WTC11 (cell line): Measurements from ENCODE around the gene C1orf185. TPM values are rescaled to one million over a fixed set of nuclear protein-coding genes. Genes with fewer than 3 reads are reported as not detected.
"Not testable (repeated sequence)": the region's sequence is repeated elsewhere in the genome, so short reads cannot be mapped to it uniquely, and the experiment has no call there.

Experiments
- ATAC-seq: fragments of 200-7000 bp; cut with Tn5 transposase; 2 replicates; pipeline ENCODE4 v1.10.0; 2021; ENCODE audit warnings: mild to moderate bottlenecking, moderate library complexity
- CTCF ChIA-PET: fragments of 300-600 bp; sonication (Branson Sonifier 250); formaldehyde crosslinking; loops from one replicate; lab custom pipeline; 2021; ENCODE audit warnings: antibody characterized with exemption; lab: Charles Lee
- POLR2A ChIA-PET: fragments of 350-600 bp; sonication (Branson Sonifier 250); formaldehyde crosslinking; loops from one replicate; lab custom pipeline; 2021; ENCODE audit warnings: antibody characterized with exemption; lab: Charles Lee
- DNase-seq: peaks from one replicate; pipeline ENCODE4 v3.0.0; 2021; ENCODE audit warnings: low spot score
- H3K27ac Mint-ChIP-seq: 2 replicates; pipeline ENCODE4 v1.8.0; 2021; ENCODE audit warnings: mixed read lengths
- H3K27me3 Mint-ChIP-seq: 2 replicates; pipeline ENCODE4 v1.8.0; 2021; ENCODE audit warnings: low read depth, mild to moderate bottlenecking, moderate library complexity, mixed read lengths
- H3K36me3 Mint-ChIP-seq: 2 replicates; pipeline ENCODE4 v1.8.0; 2021; ENCODE audit warnings: mixed read lengths
- H3K4me1 Mint-ChIP-seq: 2 replicates; pipeline ENCODE4 v1.8.0; 2022; ENCODE audit warnings: mixed read lengths
- H3K4me3 Mint-ChIP-seq: 2 replicates; pipeline ENCODE4 v1.8.0; 2021; ENCODE audit warnings: mild to moderate bottlenecking, moderate library complexity, mixed read lengths
- H3K9me3 Mint-ChIP-seq: 2 replicates; pipeline ENCODE4 v1.8.0; 2021; ENCODE audit warnings: mixed read lengths
- ARID4B ChIP-seq: sonication (generic); formaldehyde crosslinking; IDR thresholded peaks from 2 replicates; pipeline ENCODE4 v1.8.0; 2023; ENCODE audit warnings: missing genetic modification reagents, mild to moderate bottlenecking, borderline replicate concordance
- ATF1 ChIP-seq: sonication (generic); formaldehyde crosslinking; IDR thresholded peaks from 2 replicates; pipeline ENCODE4 v1.8.1; 2023; ENCODE audit warnings: mild to moderate bottlenecking, moderate library complexity, missing genetic modification reagents
- CREM ChIP-seq: sonication (generic); formaldehyde crosslinking; IDR thresholded peaks from 2 replicates; pipeline ENCODE4 v1.8.1; 2022; ENCODE audit warnings: mild to moderate bottlenecking, missing genetic modification reagents, moderate library complexity
- CTCF ChIP-seq: fragments of 200-600 bp; IDR thresholded peaks from 2 replicates; pipeline ENCODE4 v1.8.0; 2022; ENCODE audit warnings: antibody characterized with exemption
- E2F4 ChIP-seq: sonication (generic); formaldehyde crosslinking; IDR thresholded peaks from 2 replicates; pipeline ENCODE4 v1.8.1; 2022; ENCODE audit warnings: low read depth, mild to moderate bottlenecking, moderate library complexity, missing genetic modification reagents, borderline replicate concordance
- E2F5 ChIP-seq: sonication (generic); formaldehyde crosslinking; IDR thresholded peaks from 2 replicates; pipeline ENCODE4 v1.8.1; 2022; ENCODE audit warnings: mild to moderate bottlenecking, moderate library complexity, missing genetic modification reagents
- FOXK1 ChIP-seq: sonication (generic); formaldehyde crosslinking; IDR thresholded peaks from 2 replicates; pipeline ENCODE4 v1.8.0; 2022; ENCODE audit warnings: mild to moderate bottlenecking, moderate library complexity, missing genetic modification reagents
- IRF1 ChIP-seq: sonication (generic); formaldehyde crosslinking; IDR thresholded peaks from 2 replicates; pipeline ENCODE4 v1.8.0; 2023; ENCODE audit warnings: missing genetic modification reagents
- JAZF1 ChIP-seq: fragments of 250-450 bp; sonication (Bioruptor Pico); IDR thresholded peaks from 2 replicates; pipeline ENCODE4 v1.9.0; 2021; ENCODE audit warnings: moderate library complexity, mild to moderate bottlenecking, inconsistent platforms
- PREB ChIP-seq: sonication (generic); formaldehyde crosslinking; IDR thresholded peaks from 2 replicates; pipeline ENCODE4 v1.8.1; 2022; ENCODE audit warnings: mild to moderate bottlenecking, missing genetic modification reagents, moderate library complexity, borderline replicate concordance
- TCF7 ChIP-seq: sonication (generic); formaldehyde crosslinking; IDR thresholded peaks from 2 replicates; pipeline ENCODE4 v1.8.0; 2022; ENCODE audit warnings: mild to moderate bottlenecking, low read depth, missing genetic modification reagents, moderate library complexity
- ZMAT4 ChIP-seq: fragments of 250-450 bp; sonication (Bioruptor Pico); IDR thresholded peaks from 2 replicates; pipeline ENCODE4 v1.9.0; 2021; ENCODE audit warnings: mild to moderate bottlenecking
- ZNF532 ChIP-seq: fragments of 250-450 bp; sonication (Bioruptor Pico); IDR thresholded peaks from 2 replicates; pipeline ENCODE4 v1.9.0; 2021; ENCODE audit warnings: mild to moderate bottlenecking, borderline replicate concordance
- total RNA-seq: library from RNA; stranded (reverse); gene quantifications from 3 replicates; pipeline ENCODE4 v1.2.3, GENCODE V29; 2021

Gene C1orf185
- total RNA-seq, 1 experiment from 2014 or later = not detected

GRCh38 chr1:51157395-51157794 lies 55.4 kb downstream of the C1orf185 start:
- Mint-ChIP-seq H3K36me3 (peaks cover 5% of the 10 kb centered on the region), H3K4me1 (no peaks in the 10 kb centered on the region)
- no peak for ATAC-seq

GRCh38 chr1:51158263-51158662 lies 56.2 kb downstream of the C1orf185 start:
- Mint-ChIP-seq H3K27me3 (no peaks in the 10 kb centered on the region; the same call in none of the 2 replicates), H3K27ac (no peak overlapping the region), H3K4me3 (no peak overlapping the region), H3K36me3 (peaks cover 5% of the 10 kb centered on the region), H3K4me1 (no peaks in the 10 kb centered on the region), H3K9me3 (peaks cover 23% of the 10 kb centered on the region)
- ChIA-PET POLR2A (no interaction called here), CTCF (no interaction called here)
- DNase-seq (no peak), ATAC-seq (no peak)
- TF ChIP-seq IRF1 (no peak), CREM (CRISPR knock-in tag) (no peak)

More at GRCh38 chr1:51157395-51157794, 55.4 kb downstream of the C1orf185 start:
- DNase-seq = no peak
- no peaks in the 10 kb centered on the region; the same call in none of the 2 replicates for H3K27me3 Mint-ChIP-seq
- POLR2A ChIA-PET = no interaction called here
- peaks cover 23% of the 10 kb centered on the region for H3K9me3 Mint-ChIP-seq
- TF ChIP-seq JAZF1 (CRISPR knock-in tag) (no peak), CTCF (no peak), FOXK1 (CRISPR knock-in tag) (no peak), ATF1 (CRISPR knock-in tag) (no peak), E2F5 (no peak)
- TF ChIP-seq, all 79 proteins: peak for 0
- no peak overlapping the region for H3K4me3 Mint-ChIP-seq
- CTCF ChIA-PET = no interaction called here
- H3K27ac Mint-ChIP-seq = no peak overlapping the region

GRCh38 chr1:51162560-51162959 lies 60.5 kb downstream of the C1orf185 start:
- H3K27ac Mint-ChIP-seq, POLR2A ChIA-PET, H3K9me3 Mint-ChIP-seq, ATAC-seq, H3K4me3 Mint-ChIP-seq, H3K27me3 Mint-ChIP-seq, DNase-seq, CTCF ChIA-PET, H3K4me1 Mint-ChIP-seq, H3K36me3 Mint-ChIP-seq: not testable (repeated sequence)

GRCh38 chr1:51165540-51165939 lies 63.5 kb downstream of the C1orf185 start:
- ChIA-PET POLR2A (no interaction called here), CTCF (no interaction called here)
- Mint-ChIP-seq H3K9me3 (no peaks in the 10 kb centered on the region), H3K27ac (no peak overlapping the region), H3K36me3 (no peaks in the 10 kb centered on the region), H3K27me3 (no peaks in the 10 kb centered on the region; the same call in 1 of the 2 replicates), H3K4me3 (no peak overlapping the region), H3K4me1 (no peaks in the 10 kb centered on the region)
- ATAC-seq (no peak), DNase-seq (no peak)
- no peak for TF ChIP-seq ARID4B (CRISPR knock-in tag)
- no peak for TF ChIP-seq TCF7 (CRISPR knock-in tag)
- no peak for TF ChIP-seq ZNF532 (CRISPR knock-in tag)
- no peak for TF ChIP-seq ZMAT4
- TF ChIP-seq E2F4 = no peak
- TF ChIP-seq PREB (CRISPR knock-in tag) = no peak
